Keratinocyte (primary cell): ENCODE results near the gene HPCAL1.

ENCODE experiments used
- CTCF ChIP-seq, 3 experiments: IDR thresholded peaks in 1 of 3; conservative IDR thresholded peaks in 1 of 3; optimal IDR thresholded peaks in 1 of 3; 2 replicates in 2 of 3; 3 replicates in 1 of 3; pipeline versions ENCODE3 to v1.5.1; 2011; ENCODE audit warnings: low read length in 3 of 3, mild to moderate bottlenecking in 3 of 3, moderate library complexity in 2 of 3, control low read depth in 1 of 3, inconsistent platforms in 1 of 3; ENCODE audit not compliant: insufficient read depth in 2 of 3; ENCODE audit errors: extremely low read depth in 1 of 3
- EZH2 ChIP-seq: IDR thresholded peaks from one replicate; pipeline ENCODE4 v1.6.1; 2012; ENCODE audit warnings: inconsistent platforms, mild to moderate bottlenecking, low read length, moderate library complexity

- peak; percentile 90 to 99 (median 97) for TF ChIP-seq CTCF (optimal IDR thresholded peaks at IDR 0.05 in 1 of 3, IDR thresholded peaks at IDR 0.05 in 1 of 3, conservative IDR thresholded peaks at IDR 0.05 in 1 of 3; ENCODE audit: extremely low read depth in 1 of 3, insufficient read depth in 2 of 3, low read length in 3 of 3)
- TF ChIP-seq EZH2: no peak
These were observed 132.4 kb downstream of the HPCAL1 start for GRCh38 chr2:10434886-10435819.
